ENCODE results near the gene HELB.

Gene HELB

DNA sequence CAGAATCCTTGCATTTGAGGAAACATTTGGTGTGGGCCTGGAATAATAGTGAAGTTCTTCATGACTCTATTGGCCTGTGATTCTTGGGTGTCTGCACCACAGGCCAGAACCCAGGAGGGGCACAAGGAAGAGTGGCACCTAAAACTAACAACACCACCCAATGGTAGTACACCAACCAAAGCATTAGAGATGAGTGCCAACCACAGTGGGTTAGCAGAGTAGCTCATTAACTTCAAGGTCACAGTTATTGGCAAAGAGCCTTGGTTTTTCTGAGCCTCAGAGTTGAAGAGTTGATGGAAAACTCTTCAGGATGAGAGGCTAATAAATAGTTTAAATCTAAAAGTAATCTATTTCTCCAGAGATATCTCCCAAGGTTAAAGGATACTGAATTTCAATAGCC is 57.0 kb downstream of the HELB start:
- in situ Hi-C loops (cut with HindIII; ENCODE audit: low sequenced_read_pairs) = no loop called here

DNA sequence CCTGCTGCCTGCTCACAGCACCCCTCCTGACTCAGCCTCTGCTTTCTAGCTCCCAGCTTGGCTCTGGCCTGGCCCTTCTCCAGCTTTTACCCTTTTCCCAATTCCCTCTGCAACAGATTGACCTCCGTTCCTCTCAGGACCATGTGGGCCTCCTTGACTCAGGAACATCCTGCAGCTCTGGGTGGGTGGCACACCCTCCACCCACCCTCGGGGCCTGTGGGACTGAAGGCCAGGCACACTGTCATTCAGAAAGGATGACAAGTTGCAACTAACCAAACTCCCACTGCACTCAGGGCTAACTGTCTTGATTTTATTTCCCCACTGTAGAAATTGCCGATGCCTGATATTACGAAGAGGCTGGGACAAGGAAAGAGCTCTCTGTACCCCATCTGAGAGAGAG is 59.4 kb downstream of the HELB start:
- in situ Hi-C loops (cut with HindIII; ENCODE audit: low sequenced_read_pairs) = no loop called here

DNA sequence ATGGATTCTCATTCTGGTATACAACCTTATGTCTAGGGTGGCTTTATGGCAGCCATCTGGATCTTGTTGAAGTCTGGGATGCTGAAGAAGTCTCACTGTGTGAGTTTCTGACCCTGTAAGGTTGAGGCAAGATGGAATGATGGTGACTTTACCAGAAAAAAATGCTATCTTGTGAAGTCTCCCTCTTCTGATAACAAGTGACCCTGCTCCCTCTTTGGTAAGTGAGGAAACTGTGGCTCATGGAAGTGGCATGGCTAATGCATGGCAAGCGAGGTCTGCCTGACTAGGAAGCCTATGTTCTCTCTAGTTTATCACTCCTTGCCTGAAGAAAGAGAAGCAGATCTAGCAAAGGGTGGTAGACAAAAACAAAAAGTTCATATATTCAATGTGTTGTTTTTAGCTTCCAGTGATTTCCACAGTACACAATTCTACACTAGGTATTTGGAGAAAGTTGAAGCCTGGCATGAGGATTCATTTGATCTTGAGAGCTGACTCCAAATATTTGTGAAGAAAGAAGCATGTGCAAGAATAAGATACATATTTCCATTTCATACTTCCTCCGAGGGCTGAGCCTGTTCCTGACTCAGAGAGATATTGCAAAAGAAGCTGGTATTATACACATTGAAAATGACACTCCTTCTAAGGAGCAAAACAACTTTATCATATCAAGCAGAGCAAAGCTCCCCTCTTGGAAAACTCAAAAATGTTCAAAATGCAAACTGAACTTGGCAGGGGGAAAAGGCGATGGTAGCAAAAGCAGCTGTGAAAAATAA is 63.6 kb downstream of the HELB start:
- in situ Hi-C loops (cut with HindIII; ENCODE audit: low sequenced_read_pairs) = no loop called here

DNA sequence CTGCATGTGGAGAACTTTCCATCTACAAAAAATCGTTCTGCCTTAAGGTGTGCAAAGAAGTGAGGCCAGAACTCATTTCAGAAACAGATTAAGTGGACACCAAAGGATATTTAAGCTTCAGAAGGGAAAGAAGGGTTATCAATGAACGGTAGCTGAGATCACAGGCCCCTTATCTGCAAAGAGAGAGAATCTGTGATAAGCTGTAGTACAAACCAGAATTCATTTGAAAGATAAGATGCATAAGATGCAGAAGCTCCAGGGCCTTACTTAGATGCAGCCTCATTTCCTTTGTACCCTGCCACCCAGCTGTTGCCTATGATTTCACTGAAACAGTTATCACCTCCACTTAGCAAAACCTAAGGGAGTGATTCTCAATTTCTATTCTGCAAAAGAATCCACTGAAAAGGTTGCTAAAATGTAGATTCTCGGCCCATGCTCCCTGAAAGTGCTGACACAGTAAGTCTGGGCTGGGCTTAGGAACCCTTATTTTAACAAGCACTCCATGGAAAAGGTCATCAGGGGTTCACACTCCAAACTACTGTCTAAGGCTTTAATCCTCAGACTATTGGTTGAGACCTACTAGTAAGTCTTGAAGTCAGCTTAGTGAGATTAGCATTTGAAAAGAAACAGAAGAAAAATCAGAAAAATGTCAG is 64.8 kb downstream of the HELB start:
- in situ Hi-C loops (cut with HindIII; ENCODE audit: low sequenced_read_pairs) = no loop called here

DNA sequence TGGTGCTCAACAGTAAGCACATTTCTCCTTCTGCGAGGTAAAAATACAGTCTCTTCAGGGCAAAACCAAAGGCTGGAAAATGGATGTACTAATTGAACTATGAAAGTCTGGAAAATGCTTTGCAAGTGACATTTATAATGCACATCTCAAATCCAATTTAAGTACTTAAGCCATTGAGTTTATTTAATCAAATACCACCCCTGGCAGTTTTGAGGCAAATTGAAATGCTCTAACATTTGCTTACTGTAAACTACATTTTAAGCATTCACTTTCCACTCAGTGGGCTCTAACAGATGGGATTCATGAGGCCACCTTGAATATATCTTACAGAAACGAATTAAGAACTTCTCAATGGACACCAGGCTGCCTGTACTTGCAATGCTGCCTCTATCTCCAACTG is 69.7 kb downstream of the HELB start:
- in situ Hi-C loops (cut with HindIII; ENCODE audit: low sequenced_read_pairs) = no loop called here

DNA sequence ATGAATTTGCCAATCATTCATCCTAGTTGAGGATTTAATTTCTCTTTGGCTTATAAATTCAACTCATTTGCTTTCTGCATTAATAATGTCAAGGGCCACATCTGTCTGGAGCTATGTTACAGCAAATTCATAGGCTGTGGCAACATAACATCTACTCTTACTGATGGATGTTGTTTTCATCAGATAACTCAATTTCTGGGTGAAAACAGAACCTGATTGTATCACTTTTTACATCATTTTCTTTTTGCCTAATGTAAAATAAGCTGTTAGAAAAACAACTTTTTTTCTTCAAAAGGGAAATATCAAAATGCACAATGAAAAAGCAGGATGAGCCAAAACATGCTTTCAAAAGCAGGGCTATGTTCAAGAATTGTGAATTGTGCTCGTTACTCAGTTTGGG is 73.3 kb downstream of the HELB start:
- in situ Hi-C loops (cut with HindIII; ENCODE audit: low sequenced_read_pairs) = no loop called here

DNA sequence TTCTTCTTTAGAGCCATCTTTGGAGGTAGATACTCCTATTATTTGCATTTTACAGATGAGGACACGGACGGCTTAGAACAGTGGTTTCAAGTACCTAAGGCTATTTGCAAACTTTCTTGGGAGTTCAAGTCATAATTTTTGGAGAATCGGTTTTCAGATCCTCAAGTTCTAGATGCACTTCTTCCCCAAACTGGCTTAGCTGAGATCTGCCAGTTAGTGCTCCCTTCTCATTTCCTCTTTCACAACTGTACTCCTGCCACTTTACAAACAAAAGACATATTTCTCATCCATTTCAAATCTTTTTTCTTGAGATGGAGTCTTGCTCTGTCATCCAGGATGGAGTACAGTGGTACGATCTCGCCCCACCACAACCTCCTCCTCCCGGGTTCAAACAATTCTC is 77.3 kb downstream of the HELB start:
- in situ Hi-C loops (cut with HindIII; ENCODE audit: low sequenced_read_pairs) = no loop called here

DNA sequence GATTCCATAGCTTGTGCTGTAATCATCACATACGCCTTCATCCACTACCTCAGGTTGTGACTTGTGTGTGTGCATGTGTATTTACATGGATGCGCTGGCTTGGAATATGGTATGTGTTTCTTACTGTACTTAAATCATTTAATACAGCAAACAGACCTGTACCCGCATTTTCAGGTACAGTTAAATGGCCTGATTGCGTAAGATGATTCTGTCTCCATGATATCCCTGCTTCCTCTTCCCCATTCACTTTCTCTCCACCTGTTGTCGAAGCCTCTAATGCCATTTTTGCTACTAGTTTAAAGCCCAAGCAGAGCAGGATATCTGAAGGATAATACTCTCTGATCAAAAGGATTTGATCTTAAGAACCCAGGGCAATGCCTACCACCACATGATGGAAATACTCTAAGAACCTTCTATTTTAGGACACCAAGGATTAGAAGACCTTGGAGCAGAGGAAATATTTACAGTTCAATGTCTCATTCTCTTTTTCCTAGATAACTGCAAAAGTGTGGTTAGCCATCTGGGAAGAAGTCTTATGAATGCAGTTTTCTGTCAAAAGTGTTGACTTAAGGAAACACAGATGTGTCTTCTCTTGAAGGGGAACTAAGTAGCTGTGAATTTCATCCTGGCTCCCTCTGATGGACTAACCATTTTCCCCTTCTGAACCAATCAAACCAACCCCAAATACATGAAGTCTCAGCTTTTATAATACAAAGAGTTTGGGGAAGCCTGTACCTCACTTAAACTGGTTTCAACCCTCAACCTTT is 78.7 kb downstream of the HELB start:
- in situ Hi-C loops (cut with HindIII; ENCODE audit: low sequenced_read_pairs) = no loop called here

DNA sequence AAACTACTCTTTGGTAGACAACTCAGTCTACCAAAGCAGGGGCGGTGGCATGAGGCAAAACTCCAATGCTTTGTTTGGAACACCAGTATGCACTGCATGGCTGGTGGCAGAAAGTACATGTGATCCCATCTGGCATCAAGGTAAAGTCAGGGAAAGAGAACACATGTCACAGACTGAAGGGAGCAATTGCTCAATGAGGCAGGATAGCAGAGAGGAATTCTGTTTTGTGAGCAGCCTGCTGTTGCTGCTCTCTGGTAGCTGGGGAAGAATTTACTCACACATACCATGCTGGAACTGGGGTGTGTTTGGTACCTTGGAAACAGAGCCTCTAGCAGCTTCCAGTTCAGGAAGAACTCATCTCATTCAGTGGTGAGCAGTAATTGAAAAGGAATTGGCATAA is 84.8 kb downstream of the HELB start:
- in situ Hi-C loops (cut with HindIII; ENCODE audit: low sequenced_read_pairs) = no loop called here
